Mesenchymal stem cell (in vitro differentiated cells and primary cell): ENCODE results near the gene EFTUD2.

ENCODE experiments used
- DNase-seq: peaks from one replicate; pipeline ENCODE4 v3.0.0-alpha.2; 2013
- H2AFZ ChIP-seq: one replicate; pipeline ENCODE4 v1.6.1; 2013; ENCODE audit warnings: low read depth, mild to moderate bottlenecking, control low read depth, inconsistent platforms, low read length, moderate library complexity
- H2AK5ac ChIP-seq: 2 replicates; pipeline ENCODE4 v1.6.1; 2013; ENCODE audit warnings: low read length, moderate library complexity, mild to moderate bottlenecking, inconsistent platforms; ENCODE audit not compliant: severe bottlenecking
- H2BK120ac ChIP-seq: one replicate; pipeline ENCODE4 v1.6.1; 2013; ENCODE audit warnings: low read depth, mild to moderate bottlenecking, inconsistent platforms, low read length, moderate library complexity
- H2BK12ac ChIP-seq, 2 experiments: one replicate each; pipeline ENCODE4 v1.6.1; 2013; ENCODE audit warnings: inconsistent platforms in 2 of 2, low read length in 2 of 2, mild to moderate bottlenecking in 2 of 2, moderate library complexity in 2 of 2, control low read depth in 1 of 2
- H2BK15ac ChIP-seq: one replicate; pipeline ENCODE4 v1.6.1; 2013; ENCODE audit warnings: mild to moderate bottlenecking, low read depth, inconsistent platforms; ENCODE audit not compliant: poor library complexity, severe bottlenecking
- H2BK5ac ChIP-seq: 2 replicates; pipeline ENCODE4 v1.6.1; 2013; ENCODE audit warnings: low read depth, mild to moderate bottlenecking, low read length, control low read depth, inconsistent platforms; ENCODE audit not compliant: poor library complexity, severe bottlenecking
- H3K14ac ChIP-seq, 2 experiments: one replicate each; pipeline ENCODE4 v1.6.1; 2013; ENCODE audit warnings: inconsistent platforms in 2 of 2, low read length in 2 of 2, control low read depth in 1 of 2, mild to moderate bottlenecking in 1 of 2, moderate library complexity in 1 of 2
- H3K18ac ChIP-seq, 2 experiments: one replicate each; pipeline ENCODE4 v1.6.1; 2013; ENCODE audit warnings: inconsistent platforms in 2 of 2, low read length in 2 of 2, control low read depth in 1 of 2, low read depth in 1 of 2, mild to moderate bottlenecking in 1 of 2
- H3K23ac ChIP-seq, 2 experiments: one replicate each; pipeline ENCODE4 v1.6.1; 2013; ENCODE audit warnings: inconsistent platforms in 2 of 2, low read length in 2 of 2, mild to moderate bottlenecking in 2 of 2, moderate library complexity in 2 of 2, control low read depth in 1 of 2
- H3K27ac ChIP-seq: 2 replicates; pipeline ENCODE4 v1.5.1; 2013; ENCODE audit warnings: mild to moderate bottlenecking, moderate library complexity, low read length, control low read depth, inconsistent platforms; ENCODE audit not compliant: poor library complexity, severe bottlenecking
- H3K27me3 ChIP-seq, 2 experiments: 2 replicates each; pipeline versions ENCODE4 v1.6.1 to v1.7.0; 2013; ENCODE audit warnings: low read length in 2 of 2, mild to moderate bottlenecking in 2 of 2, moderate library complexity in 2 of 2, control low read depth in 1 of 2, inconsistent platforms in 1 of 2; ENCODE audit not compliant: control insufficient read depth in 1 of 2, insufficient read depth in 1 of 2
- H3K36me3 ChIP-seq, 2 experiments: 2 replicates each; pipeline versions ENCODE4 v1.6.1 to v1.7.0; 2013; ENCODE audit warnings: low read length in 2 of 2, control low read depth in 1 of 2, inconsistent platforms in 1 of 2, low read depth in 1 of 2, mild to moderate bottlenecking in 1 of 2; ENCODE audit not compliant: insufficient read depth in 2 of 2, control insufficient read depth in 1 of 2
- H3K4ac ChIP-seq, 2 experiments: one replicate each; pipeline ENCODE4 v1.6.1; 2013; ENCODE audit warnings: inconsistent platforms in 2 of 2, low read length in 2 of 2, mild to moderate bottlenecking in 2 of 2, moderate library complexity in 2 of 2, control low read depth in 1 of 2, low read depth in 1 of 2
- H3K4me1 ChIP-seq: 2 replicates; pipeline ENCODE4 v1.6.1; 2013; ENCODE audit warnings: low read depth, low read length, control low read depth; ENCODE audit not compliant: control insufficient read depth, insufficient read depth
- H3K4me2 ChIP-seq: 2 replicates; pipeline ENCODE4 v1.6.1; 2013; ENCODE audit warnings: low read length, mild to moderate bottlenecking, inconsistent platforms; ENCODE audit not compliant: poor library complexity, severe bottlenecking
- H3K4me3 ChIP-seq, 2 experiments: 2 replicates each; pipeline versions ENCODE4 v1.5.1 to v1.7.0; 2013; ENCODE audit warnings: low read length in 2 of 2, mild to moderate bottlenecking in 2 of 2, control low read depth in 1 of 2, low read depth in 1 of 2; ENCODE audit not compliant: insufficient read depth in 1 of 2
- H3K79me1 ChIP-seq: replicated peaks from 2 replicates; pipeline ENCODE4 v1.6.1; 2013; ENCODE audit warnings: mild to moderate bottlenecking, control low read depth, low read length, inconsistent platforms; ENCODE audit not compliant: poor library complexity, severe bottlenecking
- H3K9ac ChIP-seq: 2 replicates; pipeline ENCODE4 v1.7.0; 2013; ENCODE audit warnings: mild to moderate bottlenecking, low read length, moderate library complexity
- H3K9me3 ChIP-seq: 2 replicates; pipeline ENCODE4 v1.7.0; 2013; ENCODE audit warnings: mild to moderate bottlenecking, low read length; ENCODE audit not compliant: control insufficient read depth
- H4K8ac ChIP-seq: one replicate; pipeline ENCODE4 v1.6.1; 2013; ENCODE audit warnings: inconsistent platforms, mild to moderate bottlenecking, low read length, moderate library complexity
- H4K91ac ChIP-seq: one replicate; pipeline ENCODE4 v1.6.1; 2013; ENCODE audit warnings: mild to moderate bottlenecking, low read length, inconsistent platforms
- whole genome bisulfite sequencing: methylation state at CpG from one replicate; pipeline ENCODE4 v1.1.7; 2013; ENCODE audit warnings: mixed read lengths; 5-methylcytosine and 5-hydroxymethylcytosine counted together

Gene EFTUD2

GRCh38 chr17:44940317-44940716 lies 41.1 kb upstream of the EFTUD2 start:
- DNase-seq: no peak
- Histone ChIP-seq H3K36me3 (peaks cover 0 to 6% of the 10 kb centered on the region in 2 experiments), H3K23ac (no peak overlapping the region), H2BK120ac (no peak overlapping the region), H2AK5ac (no peak overlapping the region), H2BK12ac (no peak overlapping the region), H4K91ac (no peak overlapping the region), H2BK5ac (no peak overlapping the region), H2AFZ (no peak overlapping the region), H3K4me1 (peaks cover 8% of the 10 kb centered on the region), H3K4me2 (no peak overlapping the region), H3K18ac (no peak overlapping the region), H3K79me1 (peaks cover 16% of the 10 kb centered on the region), H3K27me3 (no peaks in the 10 kb centered on the region), H3K4ac (no peak overlapping the region), H3K9ac (no peak overlapping the region), H4K8ac (no peak overlapping the region), H2BK15ac (no peak overlapping the region), H3K4me3 (no peak overlapping the region), H3K27ac (no peak overlapping the region), H3K9me3 (peaks cover 6% of the 10 kb centered on the region), H3K14ac (no peak overlapping the region)
- WGBS: 79% methylated on average over 4 of the region's 4 CpGs

- Histone ChIP-seq H2BK5ac (no peak overlapping the region), H2AFZ (no peak overlapping the region), H2BK12ac (no peak overlapping the region), H3K4ac (no peak overlapping the region), H3K4me1 (no peaks in the 10 kb centered on the region), H2BK120ac (no peak overlapping the region), H4K91ac (no peak overlapping the region), H3K23ac (no peak overlapping the region), H3K27me3 (no peaks in the 10 kb centered on the region), H3K27ac (no peak overlapping the region), H4K8ac (no peak overlapping the region), H3K9ac (no peak overlapping the region), H3K79me1 (peaks cover 20% of the 10 kb centered on the region), H2BK15ac (no peak overlapping the region), H3K4me2 (no peak overlapping the region), H3K9me3 (peaks cover 6% of the 10 kb centered on the region), H3K4me3 (no peak overlapping the region), H2AK5ac (no peak overlapping the region), H3K14ac (no peak overlapping the region), H3K18ac (no peak overlapping the region), H3K36me3 (peaks cover 4 to 37% of the 10 kb centered on the region in 2 experiments)
- DNase-seq: no peak
- 96% methylated on average over 9 of the region's 9 CpGs for WGBS
Observed at GRCh38 chr17:44935116-44935515, 35.9 kb upstream of the EFTUD2 start.

- Histone ChIP-seq H3K36me3 (peaks cover 4 to 37% of the 10 kb centered on the region in 2 experiments), H3K79me1 (peaks cover 20% of the 10 kb centered on the region), H3K14ac (no peak overlapping the region), H2BK15ac (no peak overlapping the region), H4K8ac (no peak overlapping the region), H3K27ac (no peak overlapping the region), H4K91ac (no peak overlapping the region), H3K27me3 (no peaks in the 10 kb centered on the region), H3K9me3 (peaks cover 6% of the 10 kb centered on the region), H3K4me2 (no peak overlapping the region), H2BK5ac (no peak overlapping the region), H3K4me3 (no peak overlapping the region), H2BK120ac (no peak overlapping the region), H3K23ac (no peak overlapping the region), H3K4ac (no peak overlapping the region), H3K9ac (no peak overlapping the region), H3K4me1 (no peaks in the 10 kb centered on the region), H2BK12ac (no peak overlapping the region), H3K18ac (no peak overlapping the region), H2AK5ac (no peak overlapping the region), H2AFZ (no peak overlapping the region)
- WGBS: 98% methylated on average over 10 of the region's 10 CpGs
- no peak for DNase-seq
Observed at GRCh38 chr17:44934745-44935105, 35.5 kb upstream of the EFTUD2 start.

GRCh38 chr17:44933824-44934744 lies 34.8 kb upstream of the EFTUD2 start:
- Histone ChIP-seq H3K27ac (no peak overlapping the region), H3K4ac (no peak overlapping the region), H2BK15ac (no peak overlapping the region), H3K14ac (no peak overlapping the region), H3K9me3 (peaks cover 6% of the 10 kb centered on the region), H2BK12ac (no peak overlapping the region), H4K8ac (no peak overlapping the region), H2BK5ac (no peak overlapping the region), H3K36me3 (peaks cover 4 to 40% of the 10 kb centered on the region in 2 experiments), H3K18ac (no peak overlapping the region), H3K27me3 (no peaks in the 10 kb centered on the region), H2AFZ (no peak overlapping the region), H3K4me3 (no peak overlapping the region), H2AK5ac (no peak overlapping the region), H4K91ac (no peak overlapping the region), H3K79me1 (peaks cover 20% of the 10 kb centered on the region), H3K4me1 (no peaks in the 10 kb centered on the region), H3K9ac (no peak overlapping the region), H3K4me2 (no peak overlapping the region), H3K23ac (no peak overlapping the region), H2BK120ac (no peak overlapping the region)
- 97% methylated on average over 34 of the region's 34 CpGs for WGBS
- no peak for DNase-seq
